Skeletal muscle tissue (tissue), 4 donors: Measurements from ENCODE around the gene UBE2I. TPM values are rescaled to one million over a fixed set of nuclear protein-coding genes. Genes with fewer than 3 reads are reported as not detected.

Experiments used
- H3K27ac ChIP-seq: one replicate; pipeline ENCODE4 v1.7.0; 2013; ENCODE audit warnings: mild to moderate bottlenecking, low read depth, low read length, inconsistent platforms
- H3K27me3 ChIP-seq, 3 donors: one replicate each; pipeline ENCODE4 v1.7.0; 2013; ENCODE audit warnings: low read length in 3 of 3; ENCODE audit not compliant: control insufficient read depth in 3 of 3, insufficient read depth in 3 of 3
- H3K36me3 ChIP-seq, 3 donors: one replicate each; pipeline ENCODE4 v1.7.0; 2013; ENCODE audit warnings: low read length in 3 of 3; ENCODE audit not compliant: control insufficient read depth in 3 of 3, insufficient read depth in 3 of 3
- H3K4me1 ChIP-seq, 3 donors: one replicate each; pipeline ENCODE4 v1.7.0; 2013; ENCODE audit warnings: low read length in 3 of 3, mild to moderate bottlenecking in 3 of 3; ENCODE audit not compliant: control insufficient read depth in 3 of 3, insufficient read depth in 3 of 3
- H3K4me3 ChIP-seq, 3 donors: one replicate each; pipeline ENCODE4 v1.7.0; 2013; ENCODE audit warnings: low read length in 3 of 3
- H3K9ac ChIP-seq, 3 donors: one replicate each; pipeline ENCODE4 v1.7.0; 2013; ENCODE audit warnings: low read length in 3 of 3, mild to moderate bottlenecking in 3 of 3, moderate library complexity in 2 of 3, low read depth in 1 of 3
- H3K9me3 ChIP-seq, 3 donors: one replicate each; pipeline ENCODE4 v1.7.0; 2013; ENCODE audit warnings: low read length in 3 of 3; ENCODE audit not compliant: control insufficient read depth in 3 of 3
- total RNA-seq: library from RNA; depleted of rRNA; stranded (reverse); fragments of >200 nt; gene quantifications from one replicate; pipeline ENCODE4 v1.2.3, GENCODE V29; 2014
- donor health status: Osteomylitis.

Gene UBE2I
- total RNA-seq, 1 donor from 2014 or later: 35.0 TPM

GRCh38 chr16:1276580-1276878 lies 32.9 kb upstream of the UBE2I start:
- no peaks in the 10 kb centered on the region for H3K36me3 ChIP-seq
- peaks cover 39 to 48% (median 43%) of the 10 kb centered on the region in 3 donors for H3K27me3 ChIP-seq
- H3K4me1 ChIP-seq: no peaks in the 10 kb centered on the region

GRCh38 chr16:1277151-1277598 lies 32.3 kb upstream of the UBE2I start:
- H3K9ac ChIP-seq: no peak overlapping the region
- H3K27me3 ChIP-seq: peaks cover 42 to 50% (median 43%) of the 10 kb centered on the region in 3 donors
- H3K27ac ChIP-seq: no peak overlapping the region
- H3K36me3 ChIP-seq: no peaks in the 10 kb centered on the region
- H3K4me1 ChIP-seq: no peaks in the 10 kb centered on the region
- no peaks in the 10 kb centered on the region for H3K9me3 ChIP-seq
- H3K4me3 ChIP-seq: no peak overlapping the region

More at GRCh38 chr16:1276580-1276878, 32.9 kb upstream of the UBE2I start:
- no peak overlapping the region for H3K4me3 ChIP-seq
- H3K27ac ChIP-seq: no peak overlapping the region
- no peaks in the 10 kb centered on the region for H3K9me3 ChIP-seq
- H3K9ac ChIP-seq: no peak overlapping the region

GRCh38 chr16:1277617-1278282 lies 31.7 kb upstream of the UBE2I start:
- H3K27ac ChIP-seq: no peak overlapping the region
- H3K36me3 ChIP-seq: no peaks in the 10 kb centered on the region
- H3K9me3 ChIP-seq: no peaks in the 10 kb centered on the region
- H3K9ac ChIP-seq: no peak overlapping the region
- H3K4me1 ChIP-seq: no peaks in the 10 kb centered on the region
- no peak overlapping the region for H3K4me3 ChIP-seq
- peaks cover 42 to 49% (median 46%) of the 10 kb centered on the region in 3 donors for H3K27me3 ChIP-seq

- Histone ChIP-seq H3K27me3 (peaks cover 43 to 49% (median 43%) of the 10 kb centered on the region in 3 donors), H3K4me3 (no peak overlapping the region), H3K4me1 (no peaks in the 10 kb centered on the region), H3K9ac (no peak overlapping the region), H3K9me3 (no peaks in the 10 kb centered on the region), H3K27ac (no peak overlapping the region), H3K36me3 (no peaks in the 10 kb centered on the region)
These were observed 31.0 kb upstream of the UBE2I start for GRCh38 chr16:1278477-1278876.

- H3K36me3 ChIP-seq: no peaks in the 10 kb centered on the region
- H3K4me1 ChIP-seq: no peaks in the 10 kb centered on the region
- no peaks in the 10 kb centered on the region for H3K9me3 ChIP-seq
- H3K4me3 ChIP-seq: no peak overlapping the region
- H3K9ac ChIP-seq: no peak overlapping the region
- H3K27ac ChIP-seq: no peak overlapping the region
- peaks cover 43 to 55% (median 50%) of the 10 kb centered on the region in 3 donors for H3K27me3 ChIP-seq
These were observed 30.1 kb upstream of the UBE2I start for GRCh38 chr16:1279081-1279944.

- H3K27me3 ChIP-seq: peaks cover 45 to 58% (median 50%) of the 10 kb centered on the region in 3 donors
- H3K9me3 ChIP-seq: no peaks in the 10 kb centered on the region
- H3K36me3 ChIP-seq: no peaks in the 10 kb centered on the region
- H3K27ac ChIP-seq: no peak overlapping the region
- H3K4me3 ChIP-seq: no peak overlapping the region
- no peaks in the 10 kb centered on the region for H3K4me1 ChIP-seq
- H3K9ac ChIP-seq: no peak overlapping the region
These were observed 29.4 kb upstream of the UBE2I start for GRCh38 chr16:1279945-1280589.

GRCh38 chr16:1280783-1281182 lies 28.7 kb upstream of the UBE2I start:
- Histone ChIP-seq H3K4me3 (no peak overlapping the region), H3K4me1 (no peaks in the 10 kb centered on the region), H3K27me3 (peaks cover 45 to 60% (median 49%) of the 10 kb centered on the region in 3 donors), H3K27ac (no peak overlapping the region), H3K9ac (no peak overlapping the region), H3K36me3 (no peaks in the 10 kb centered on the region), H3K9me3 (no peaks in the 10 kb centered on the region)

GRCh38 chr16:1281517-1281916 lies 27.9 kb upstream of the UBE2I start:
- Histone ChIP-seq H3K27ac (no peak overlapping the region), H3K36me3 (no peaks in the 10 kb centered on the region), H3K4me1 (no peaks in the 10 kb centered on the region), H3K27me3 (peaks cover 46 to 62% (median 50%) of the 10 kb centered on the region in 3 donors), H3K9me3 (no peaks in the 10 kb centered on the region), H3K4me3 (no peak overlapping the region), H3K9ac (no peak overlapping the region)

GRCh38 chr16:1282324-1282973 lies 27.0 kb upstream of the UBE2I start:
- H3K27ac ChIP-seq: no peak overlapping the region
- no peak overlapping the region for H3K4me3 ChIP-seq
- H3K27me3 ChIP-seq: peaks cover 45 to 63% (median 46%) of the 10 kb centered on the region in 3 donors
- H3K4me1 ChIP-seq: no peaks in the 10 kb centered on the region
- no peaks in the 10 kb centered on the region for H3K9me3 ChIP-seq
- no peak overlapping the region for H3K9ac ChIP-seq
- H3K36me3 ChIP-seq: no peaks in the 10 kb centered on the region
